Stimulated activated CD4-positive, alpha-beta T cell treated with anti-CD3 and anti-CD28 coated beads, Interleukin-15, amount 100 ng/mL, for 48 hours (primary cell): ENCODE results near the gene APOH.

ENCODE experiments used
- DNase-seq, 2 donors: peaks; one replicate each; pipeline ENCODE4 v3.0.0-alpha.2; 2020; ENCODE audit warnings: low read depth in 2 of 2

The APOH gene

GRCh38 chr17:66234611-66235010 is 5.4 kb upstream of the APOH start:
- no peak for DNase-seq

GRCh38 chr17:66233023-66233753 is 4.0 kb upstream of the APOH start:
- no peak for DNase-seq

- no peak for DNase-seq
Observed at GRCh38 chr17:66230922-66231591, 1.8 kb upstream of the APOH start.

- no peak for DNase-seq
Observed at GRCh38 chr17:66229783-66230538, 746 bp upstream of the APOH start.

- no peak for DNase-seq
Observed at GRCh38 chr17:66227212-66228045, 1.8 kb downstream of the APOH start.

- no peak for DNase-seq
Observed at GRCh38 chr17:66222798-66223350, 6.3 kb downstream of the APOH start.

GRCh38 chr17:66221755-66222530 is 7.3 kb downstream of the APOH start:
- no peak for DNase-seq

GRCh38 chr17:66221343-66221742 is 7.9 kb downstream of the APOH start:
- DNase-seq = no peak

GRCh38 chr17:66220079-66220835 is 9.0 kb downstream of the APOH start:
- no peak for DNase-seq

- DNase-seq = no peak
Observed at GRCh38 chr17:66215529-66215911, 13.7 kb downstream of the APOH start.

GRCh38 chr17:66214884-66215528 is 14.2 kb downstream of the APOH start:
- DNase-seq = no peak

GRCh38 chr17:66211047-66211810 is 18.0 kb downstream of the APOH start:
- DNase-seq = no peak

- no peak for DNase-seq
Observed at GRCh38 chr17:66210208-66210574, 19.0 kb downstream of the APOH start.

- no peak for DNase-seq
Observed at GRCh38 chr17:66207936-66208335, 21.3 kb downstream of the APOH start.

GRCh38 chr17:66203274-66204015 is 25.8 kb downstream of the APOH start:
- no peak for DNase-seq

- DNase-seq = peak; percentile 11 to 27
Observed at GRCh38 chr17:66200685-66201092, 28.5 kb downstream of the APOH start.

- no peak for DNase-seq
Observed at GRCh38 chr17:66198242-66198641, 31.0 kb downstream of the APOH start.

- no peak for DNase-seq
Observed at GRCh38 chr17:66192378-66192687, 36.9 kb downstream of the APOH start.
